CD4-positive, alpha-beta T cell treated with Interleukin-4 for 4 hours (primary cell): ENCODE results near the gene GRIP1.
"Not testable (repeated sequence)": the region's sequence is repeated elsewhere in the genome, so short reads cannot be mapped to it uniquely, and the experiment has no call there.

Source experiments
- DNase-seq: peaks from one replicate; pipeline ENCODE4 v3.0.0-alpha.2; 2020

Gene GRIP1

GRCh38 chr12:66508025-66508424, 170.9 kb downstream of the GRIP1 start:
- no peak for DNase-seq

- DNase-seq: no peak
Measured at GRCh38 chr12:66503746-66504145, 175.1 kb downstream of the GRIP1 start.

- no peak for DNase-seq
Measured at GRCh38 chr12:66502911-66503310, 176.0 kb downstream of the GRIP1 start.

- no peak for DNase-seq
Measured at GRCh38 chr12:66500841-66501240, 178.0 kb downstream of the GRIP1 start.

- no peak for DNase-seq
Measured at GRCh38 chr12:66500091-66500490, 178.8 kb downstream of the GRIP1 start.

- DNase-seq: no peak
Measured at GRCh38 chr12:66499000-66499399, 179.9 kb downstream of the GRIP1 start.

- not testable (repeated sequence) for DNase-seq
Measured at GRCh38 chr12:66498059-66498458, 180.8 kb downstream of the GRIP1 start.

GRCh38 chr12:66497008-66497897, 181.6 kb downstream of the GRIP1 start:
- DNase-seq: no peak

- no peak for DNase-seq
Measured at GRCh38 chr12:66496595-66496994, 182.3 kb downstream of the GRIP1 start.

- no peak for DNase-seq
Measured at GRCh38 chr12:66495709-66496108, 183.2 kb downstream of the GRIP1 start.

- DNase-seq: no peak
Measured at GRCh38 chr12:66493819-66494218, 185.1 kb downstream of the GRIP1 start.

GRCh38 chr12:66491853-66492252, 187.0 kb downstream of the GRIP1 start:
- no peak for DNase-seq

GRCh38 chr12:66482351-66483203, 196.3 kb downstream of the GRIP1 start:
- no peak for DNase-seq

GRCh38 chr12:66467932-66468331, 210.9 kb downstream of the GRIP1 start:
- DNase-seq: no peak

GRCh38 chr12:66461331-66461730, 217.5 kb downstream of the GRIP1 start:
- no peak for DNase-seq

- no peak for DNase-seq
Measured at GRCh38 chr12:66459944-66460482, 218.9 kb downstream of the GRIP1 start.

GRCh38 chr12:66456612-66457011, 222.3 kb downstream of the GRIP1 start:
- DNase-seq: no peak

- DNase-seq: no peak
Measured at GRCh38 chr12:66453844-66454243, 225.0 kb downstream of the GRIP1 start.

- no peak for DNase-seq
Measured at GRCh38 chr12:66453120-66453519, 225.8 kb downstream of the GRIP1 start.

GRCh38 chr12:66449531-66449930, 229.3 kb downstream of the GRIP1 start:
- no peak for DNase-seq

GRCh38 chr12:66447643-66448042, 231.2 kb downstream of the GRIP1 start:
- no peak for DNase-seq

- DNase-seq: no peak
Measured at GRCh38 chr12:66446276-66446675, 232.6 kb downstream of the GRIP1 start.

- DNase-seq: no peak
Measured at GRCh38 chr12:66441905-66442559, 236.8 kb downstream of the GRIP1 start.
